OCI-LY3 (cell line): ENCODE measurements around the gene BICC1.

ENCODE experiments used
- H2AFZ ChIP-seq: fragments of 200-600, 300-600 bp; shearing (Covaris generic); 2 replicates; pipeline ENCODE4 v1.6.0; 2014; ENCODE audit warnings: antibody characterized with exemption, low read depth, low read length
- H3K27ac ChIP-seq: fragments of 200-600, 300-600 bp; sonication (generic); 2 replicates; pipeline ENCODE4 v1.5.1; 2014; ENCODE audit warnings: mild to moderate bottlenecking, low read length, moderate library complexity, mixed read lengths
- H3K27me3 ChIP-seq: fragments of 200-600, 300-600 bp; sonication (generic); 2 replicates; pipeline ENCODE4 v1.6.1; 2014; ENCODE audit warnings: low read depth, low read length, mixed read lengths
- H3K36me3 ChIP-seq: fragments of 200-600, 300-600 bp; sonication (generic); replicated peaks from 2 replicates; pipeline ENCODE3; 2014; ENCODE audit warnings: low read depth, low read length, mixed read lengths
- H3K4me1 ChIP-seq: fragments of 300-600, 200-600 bp; sonication (generic); 2 replicates; pipeline ENCODE4 v1.6.1; 2014; ENCODE audit warnings: low read length, mixed read lengths
- H3K4me2 ChIP-seq: fragments of 200-600, 300-600 bp; sonication (generic); 2 replicates; pipeline ENCODE4 v1.6.1; 2014; ENCODE audit warnings: low read length, mixed read lengths
- H3K4me3 ChIP-seq: fragments of 300-600, 200-600 bp; sonication (generic); 2 replicates; pipeline ENCODE4 v1.5.1; 2014; ENCODE audit warnings: antibody characterized with exemption, mild to moderate bottlenecking, low read length, moderate library complexity
- H3K79me2 ChIP-seq: fragments of 300-600, 200-600 bp; shearing (Covaris generic); 2 replicates; pipeline ENCODE4 v1.6.1; 2014; ENCODE audit warnings: mild to moderate bottlenecking, low read length, mixed read lengths
- H3K9ac ChIP-seq: fragments of 300-600, 200-600 bp; shearing (Covaris generic); 2 replicates; pipeline ENCODE4 v1.6.0; 2014; ENCODE audit warnings: mild to moderate bottlenecking, low read length, moderate library complexity
- H3K9me3 ChIP-seq: fragments of 200-600, 300-600 bp; shearing (Covaris generic); 2 replicates; pipeline ENCODE4 v1.6.1; 2014; ENCODE audit warnings: low read length, mixed read lengths; ENCODE audit not compliant: insufficient read depth
- H4K20me1 ChIP-seq: fragments of 200-600, 300-600 bp; sonication (generic); 2 replicates; pipeline ENCODE4 v1.6.1; 2016; ENCODE audit warnings: low read length, mixed read lengths; ENCODE audit not compliant: insufficient read depth
- CTCF ChIP-seq: fragments of 200-600, 300-600 bp; sonication (generic); IDR thresholded peaks from 2 replicates; pipeline ENCODE4 v1.5.1; 2014; ENCODE audit warnings: antibody characterized with exemption, low read length, low read depth
- EZH2phosphoT487 ChIP-seq: fragments of 200-600 bp; shearing (Covaris generic); IDR thresholded peaks from 2 replicates; pipeline ENCODE4 v1.6.1; 2018; ENCODE audit warnings: antibody characterized with exemption, mixed run types, low read depth

The BICC1 gene

GRCh38 chr10:58560068-58560467, 47.4 kb downstream of the BICC1 start:
- Histone ChIP-seq H3K79me2 (no peaks in the 10 kb centered on the region), H3K27me3 (no peaks in the 10 kb centered on the region)
- TF ChIP-seq CTCF (no peak), EZH2phosphoT487 (no peak)

GRCh38 chr10:58565271-58565670, 52.6 kb downstream of the BICC1 start:
- Histone ChIP-seq H3K4me1 (no peaks in the 10 kb centered on the region), H3K27ac (no peak overlapping the region), H3K27me3 (no peaks in the 10 kb centered on the region), H3K9me3 (no peaks in the 10 kb centered on the region), H3K4me3 (no peak overlapping the region), H3K4me2 (no peak overlapping the region), H3K36me3 (no peaks in the 10 kb centered on the region), H3K9ac (no peak overlapping the region), H4K20me1 (no peaks in the 10 kb centered on the region), H3K79me2 (no peaks in the 10 kb centered on the region), H2AFZ (no peak overlapping the region)
- TF ChIP-seq CTCF (no peak), EZH2phosphoT487 (no peak)

More at GRCh38 chr10:58560068-58560467, 47.4 kb downstream of the BICC1 start:
- Histone ChIP-seq H3K9ac (no peak overlapping the region), H3K4me1 (no peaks in the 10 kb centered on the region), H3K4me3 (no peak overlapping the region), H3K36me3 (no peaks in the 10 kb centered on the region), H3K27ac (no peak overlapping the region), H3K9me3 (no peaks in the 10 kb centered on the region), H3K4me2 (no peak overlapping the region), H4K20me1 (no peaks in the 10 kb centered on the region), H2AFZ (no peak overlapping the region)

- Histone ChIP-seq H3K9me3 (no peaks in the 10 kb centered on the region), H3K27me3 (no peaks in the 10 kb centered on the region), H3K4me3 (no peak overlapping the region), H3K9ac (no peak overlapping the region), H3K4me1 (no peaks in the 10 kb centered on the region), H3K27ac (no peak overlapping the region), H3K4me2 (no peak overlapping the region), H4K20me1 (no peaks in the 10 kb centered on the region), H3K36me3 (no peaks in the 10 kb centered on the region), H3K79me2 (no peaks in the 10 kb centered on the region), H2AFZ (no peak overlapping the region)
- TF ChIP-seq EZH2phosphoT487 (no peak), CTCF (no peak)
These were observed 55.0 kb downstream of the BICC1 start for GRCh38 chr10:58567652-58568051.

GRCh38 chr10:58568428-58568935, 55.8 kb downstream of the BICC1 start:
- no peak overlapping the region for H3K27ac ChIP-seq
- H3K79me2 ChIP-seq: no peaks in the 10 kb centered on the region
- no peak overlapping the region for H3K9ac ChIP-seq
- H4K20me1 ChIP-seq: no peaks in the 10 kb centered on the region
- H3K36me3 ChIP-seq: no peaks in the 10 kb centered on the region
- TF ChIP-seq EZH2phosphoT487 (no peak), CTCF (no peak)
- H3K27me3 ChIP-seq: no peaks in the 10 kb centered on the region
- H3K9me3 ChIP-seq: no peaks in the 10 kb centered on the region
- no peak overlapping the region for H2AFZ ChIP-seq
- no peak overlapping the region for H3K4me2 ChIP-seq
- no peaks in the 10 kb centered on the region for H3K4me1 ChIP-seq
- H3K4me3 ChIP-seq: no peak overlapping the region
